Panc1 (cell line): ENCODE results near the gene ALG13. TPM values are rescaled to one million over a fixed set of nuclear protein-coding genes. Genes with fewer than 3 reads are reported as not detected.

ENCODE experiments used
- ATAC-seq: fragments of 200-7000 bp; cut with Tn5 transposase; 2 replicates; pipeline ENCODE4 v1.9.1; 2020; ENCODE audit warnings: mild to moderate bottlenecking, moderate library complexity
- Bru-seq: library from RNA; stranded (reverse); fragments of 400-500 nt; gene quantifications from one replicate; lab custom pipeline; 2021; lab: Mats Ljungman, UMichigan
- BruChase-seq, 2 experiments: library from RNA; stranded (reverse); fragments of 400-500 nt; gene quantifications; one replicate each; lab custom pipeline; 2021; lab: Mats Ljungman, UMichigan
- BruUV-seq: library from RNA; stranded (reverse); fragments of 400-500 nt; replicated peaks from 2 replicates; lab custom pipeline; 2021; lab: Mats Ljungman, UMichigan
- CTCF ChIA-PET: fragments of 300-600 bp; sonication (Branson Sonifier 250); formaldehyde crosslinking; loops from one replicate; lab custom pipeline; 2022; ENCODE audit warnings: antibody characterized with exemption; lab: Charles Lee
- POLR2A ChIA-PET: fragments of 300-600 bp; sonication (Branson Sonifier 250); formaldehyde crosslinking; loops from one replicate; lab custom pipeline; 2022; ENCODE audit warnings: antibody characterized with exemption; lab: Charles Lee
- DNase-seq: peaks from one replicate; pipeline ENCODE4 v3.0.0-alpha.2; 2010; ENCODE audit warnings: low read depth, low spot score
- H3K27ac ChIP-seq: 2 replicates; pipeline ENCODE4 v1.5.1; 2011; ENCODE audit warnings: mild to moderate bottlenecking, low read length, inconsistent platforms
- H3K27me3 ChIP-seq: fragments of 200-500 bp; sonication (Bioruptor generic); 2 replicates; pipeline ENCODE4 v1.6.0; 2014; ENCODE audit warnings: low read length, inconsistent platforms; ENCODE audit not compliant: control insufficient read depth, insufficient read depth
- H3K36me3 ChIP-seq: fragments of 200-500 bp; sonication (Bioruptor generic); 2 replicates; pipeline ENCODE4 v1.5.1; 2014; ENCODE audit warnings: inconsistent platforms, mild to moderate bottlenecking, low read length, moderate library complexity; ENCODE audit not compliant: control insufficient read depth, insufficient read depth
- H3K4me1 ChIP-seq: 2 replicates; pipeline ENCODE4 v1.5.1; 2011; ENCODE audit warnings: inconsistent platforms, mild to moderate bottlenecking, low read length, moderate library complexity; ENCODE audit not compliant: control insufficient read depth, insufficient read depth
- H3K4me3 ChIP-seq, 2 experiments: 2 replicates each; pipeline ENCODE4 v1.5.1; 2011 to 2012; ENCODE audit warnings: low read depth in 2 of 2, low read length in 2 of 2, mild to moderate bottlenecking in 2 of 2, inconsistent platforms in 1 of 2, moderate library complexity in 1 of 2
- H3K9me3 ChIP-seq: fragments of 200-500 bp; sonication (Bioruptor generic); 2 replicates; pipeline ENCODE4 v1.5.1; 2014; ENCODE audit warnings: low read depth, mild to moderate bottlenecking, inconsistent platforms, low read length, moderate library complexity; ENCODE audit not compliant: control insufficient read depth, insufficient read depth
- CTCF ChIP-seq: fragments of 450-650 bp; IDR thresholded peaks from 2 replicates; pipeline ENCODE4 v1.5.1; 2017; ENCODE audit warnings: mild to moderate bottlenecking
- POLR2AphosphoS5 ChIP-seq: IDR thresholded peaks from 2 replicates; pipeline ENCODE4 v1.6.1; 2012; ENCODE audit warnings: mild to moderate bottlenecking, low read depth, low read length, moderate library complexity
- SIN3A ChIP-seq: IDR thresholded peaks from 2 replicates; pipeline ENCODE4 v1.6.1; 2012; ENCODE audit warnings: low read depth, mild to moderate bottlenecking, low read length, moderate library complexity, borderline replicate concordance; ENCODE audit not compliant: insufficient read depth
- TCF7L2 ChIP-seq: IDR thresholded peaks from 2 replicates; pipeline ENCODE4 v1.6.1; 2011; ENCODE audit warnings: mild to moderate bottlenecking, low read depth, low read length, inconsistent platforms
- in situ Hi-C: cut with HindIII; loops from 2 replicates; pipeline ENCODE4 v1.10.0; 2016; ENCODE audit warnings: low sequenced_read_pairs, low pct_unique_long_range_greater_than_20kb
- intact Hi-C: fragments of 100-400 bp; cut with micrococcal nuclease; formaldehyde crosslinking; loops from one replicate; pipeline ENCODE4 v1.10.0; 2022; ENCODE audit not compliant: unreplicated experiment
- long read RNA-seq: library from polyadenylated mRNA; unstranded; transcript quantifications from one replicate; pipeline ENCODE4 v2.0.0, GENCODE V29; 2021; ENCODE audit not compliant: unreplicated experiment
- polyA plus RNA-seq: library from polyadenylated mRNA; unstranded; fragments of >200 nt; gene quantifications from one replicate; pipeline ENCODE4 v1.2.1, GENCODE V29; 2012; ENCODE audit warnings: missing spikeins; ENCODE audit not compliant: insufficient read length
- total RNA-seq: library from RNA; stranded (reverse); gene quantifications from one replicate; pipeline ENCODE4 v1.2.1, GENCODE V29; 2021; ENCODE audit not compliant: unreplicated experiment
- TF ChIP-seq, protein P1 (sequence below), 2 experiments: IDR thresholded peaks; 2 replicates each; pipeline ENCODE4 v1.6.1; 2011 to 2012; ENCODE audit warnings: low read depth in 2 of 2, control low read depth in 1 of 2, low read length in 1 of 2, mild to moderate bottlenecking in 1 of 2, moderate library complexity in 1 of 2; ENCODE audit not compliant: insufficient read depth in 1 of 2

The ALG13 gene
- total RNA-seq (50.0 TPM), Bru-seq, nascent RNA (percentile 80 among the genes with signal in this experiment), BruChase-seq, experiment 1, labeled RNA remaining after a 2-hour chase (percentile 94 among the genes with signal in this experiment), BruChase-seq, experiment 2, labeled RNA remaining after a 6-hour chase (percentile 92 among the genes with signal in this experiment)
- 43.9 TPM for polyA plus RNA-seq
- long read RNA-seq, transcript ALG13-202 (4 exons, 2,770 nt): major isoform, 11 of 38 reads
- long read RNA-seq, transcript ALG13-207 (4 exons, 916 nt): minor isoform, 7 of 38 reads
- long read RNA-seq, partial matches to known transcripts: 11 of 38 reads
- long read RNA-seq, other reads (novel, unspliced or antisense): 4 of 38 reads

DNA sequence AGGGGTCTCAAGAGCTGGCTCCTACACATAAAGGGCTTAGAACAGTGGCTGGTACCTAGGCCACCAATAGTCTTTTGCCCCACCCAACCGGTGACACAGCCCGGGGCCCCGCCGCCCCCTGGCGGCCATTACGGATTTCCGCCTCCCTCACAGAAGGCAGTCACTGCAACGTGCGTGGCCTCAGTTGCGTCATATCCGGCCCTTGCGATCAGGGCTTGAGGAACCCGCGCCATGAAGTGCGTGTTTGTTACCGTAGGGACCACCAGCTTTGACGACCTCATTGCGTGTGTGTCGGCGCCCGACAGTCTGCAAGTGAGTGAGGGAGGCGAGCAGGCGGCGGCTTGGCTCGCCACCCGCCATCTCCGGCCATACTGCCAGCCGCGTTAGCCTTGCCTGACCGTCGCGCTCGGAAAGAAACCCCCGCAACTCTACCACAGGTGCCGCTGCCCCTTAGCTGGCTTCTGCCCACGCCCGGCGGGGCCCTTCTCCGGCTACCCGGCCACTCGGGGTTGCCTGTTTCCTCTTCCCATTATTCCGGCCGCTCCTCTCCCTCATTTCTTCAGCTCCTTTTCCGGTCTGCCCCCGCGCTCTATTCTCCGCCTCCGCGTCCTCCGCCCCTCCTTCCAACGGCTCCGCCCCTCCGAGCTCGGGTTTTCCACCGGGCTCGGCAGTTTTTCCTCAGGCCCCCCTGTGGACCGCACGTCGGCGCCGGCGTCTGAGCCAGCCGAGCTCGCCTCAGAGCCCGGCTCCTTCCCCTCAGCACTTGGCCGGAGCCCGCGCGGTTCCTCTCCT, at the start of gene ALG13:
Gene ALG13, plus strand, starts transcription at position 183 of the 792 bp plus-strand sequence. Its CDS starts 49 bp downstream, at position 232.
- ChIA-PET POLR2A (interaction anchor here (0.7 kb wide), 1 partner anchor 153 kb away, joined by 5 read pairs; no protein-coding TSS in a partner anchor), CTCF (interaction anchor here (0.5 to 1.1 kb wide), 2 partner anchors 9 to 12 kb away, joined by 5 to 6 read pairs; no protein-coding TSS in a partner anchor)
- TF ChIP-seq TCF7L2 (no peak; the same call in 1 of the 2 replicates), CTCF (peak; percentile 85), SIN3A (peak; percentile 66; the same call in 1 of the 2 replicates), POLR2AphosphoS5 (peak; percentile 95)
- TF ChIP-seq, protein P1, sequence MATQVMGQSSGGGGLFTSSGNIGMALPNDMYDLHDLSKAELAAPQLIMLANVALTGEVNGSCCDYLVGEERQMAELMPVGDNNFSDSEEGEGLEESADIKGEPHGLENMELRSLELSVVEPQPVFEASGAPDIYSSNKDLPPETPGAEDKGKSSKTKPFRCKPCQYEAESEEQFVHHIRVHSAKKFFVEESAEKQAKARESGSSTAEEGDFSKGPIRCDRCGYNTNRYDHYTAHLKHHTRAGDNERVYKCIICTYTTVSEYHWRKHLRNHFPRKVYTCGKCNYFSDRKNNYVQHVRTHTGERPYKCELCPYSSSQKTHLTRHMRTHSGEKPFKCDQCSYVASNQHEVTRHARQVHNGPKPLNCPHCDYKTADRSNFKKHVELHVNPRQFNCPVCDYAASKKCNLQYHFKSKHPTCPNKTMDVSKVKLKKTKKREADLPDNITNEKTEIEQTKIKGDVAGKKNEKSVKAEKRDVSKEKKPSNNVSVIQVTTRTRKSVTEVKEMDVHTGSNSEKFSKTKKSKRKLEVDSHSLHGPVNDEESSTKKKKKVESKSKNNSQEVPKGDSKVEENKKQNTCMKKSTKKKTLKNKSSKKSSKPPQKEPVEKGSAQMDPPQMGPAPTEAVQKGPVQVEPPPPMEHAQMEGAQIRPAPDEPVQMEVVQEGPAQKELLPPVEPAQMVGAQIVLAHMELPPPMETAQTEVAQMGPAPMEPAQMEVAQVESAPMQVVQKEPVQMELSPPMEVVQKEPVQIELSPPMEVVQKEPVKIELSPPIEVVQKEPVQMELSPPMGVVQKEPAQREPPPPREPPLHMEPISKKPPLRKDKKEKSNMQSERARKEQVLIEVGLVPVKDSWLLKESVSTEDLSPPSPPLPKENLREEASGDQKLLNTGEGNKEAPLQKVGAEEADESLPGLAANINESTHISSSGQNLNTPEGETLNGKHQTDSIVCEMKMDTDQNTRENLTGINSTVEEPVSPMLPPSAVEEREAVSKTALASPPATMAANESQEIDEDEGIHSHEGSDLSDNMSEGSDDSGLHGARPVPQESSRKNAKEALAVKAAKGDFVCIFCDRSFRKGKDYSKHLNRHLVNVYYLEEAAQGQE (IDR thresholded peaks at IDR 0.05; ENCODE audit: insufficient read depth in 1 of 2, low read depth in 2 of 2, low read length in 1 of 2): no peak
- in situ Hi-C loops (no loop called here), intact Hi-C loops (no loop called here)
- Histone ChIP-seq H3K27me3 (no peaks in the 10 kb centered on the region), H3K27ac (peak within 1 kb of the TSS; percentile 94), H3K4me3 (peak within 1 kb of the TSS; percentile 81 to 91), H3K9me3 (no peaks in the 10 kb centered on the region), H3K36me3 (peaks cover 21% of the 10 kb centered on the region), H3K4me1 (peaks cover 9% of the 10 kb centered on the region)
- peak; percentile 66 for DNase-seq
- ATAC-seq: peak; percentile 97
- BruUV-seq: TSS peak; percentile 97

GRCh38 chrX:111634823-111635729, 45.9 kb upstream of the ALG13 start:
- Histone ChIP-seq H3K4me1 (no peaks in the 10 kb centered on the region), H3K27ac (no peak overlapping the region), H3K27me3 (no peaks in the 10 kb centered on the region), H3K4me3 (no peak overlapping the region), H3K36me3 (no peaks in the 10 kb centered on the region), H3K9me3 (no peaks in the 10 kb centered on the region)
- intact Hi-C loops (no loop called here), in situ Hi-C loops (no loop called here)
- TF ChIP-seq, protein P1 (IDR thresholded peaks at IDR 0.05; ENCODE audit: insufficient read depth in 1 of 2, low read depth in 2 of 2, low read length in 1 of 2): no peak
- no peak for TF ChIP-seq SIN3A
- no peak for TF ChIP-seq CTCF
- no peak for TF ChIP-seq TCF7L2
- TF ChIP-seq POLR2AphosphoS5: no peak
- ATAC-seq (no peak), DNase-seq (no peak)
- no TSS peak for BruUV-seq
- ChIA-PET POLR2A (no interaction called here), CTCF (no interaction called here)
